Medulla oblongata (tissue), 1 donor: ENCODE data around the gene HEPACAM.

Experiments used
- DNase-seq: peaks from one replicate; pipeline ENCODE4 v3.0.0-alpha.2; 2015; ENCODE audit errors: extremely low spot score

The HEPACAM gene

DNA sequence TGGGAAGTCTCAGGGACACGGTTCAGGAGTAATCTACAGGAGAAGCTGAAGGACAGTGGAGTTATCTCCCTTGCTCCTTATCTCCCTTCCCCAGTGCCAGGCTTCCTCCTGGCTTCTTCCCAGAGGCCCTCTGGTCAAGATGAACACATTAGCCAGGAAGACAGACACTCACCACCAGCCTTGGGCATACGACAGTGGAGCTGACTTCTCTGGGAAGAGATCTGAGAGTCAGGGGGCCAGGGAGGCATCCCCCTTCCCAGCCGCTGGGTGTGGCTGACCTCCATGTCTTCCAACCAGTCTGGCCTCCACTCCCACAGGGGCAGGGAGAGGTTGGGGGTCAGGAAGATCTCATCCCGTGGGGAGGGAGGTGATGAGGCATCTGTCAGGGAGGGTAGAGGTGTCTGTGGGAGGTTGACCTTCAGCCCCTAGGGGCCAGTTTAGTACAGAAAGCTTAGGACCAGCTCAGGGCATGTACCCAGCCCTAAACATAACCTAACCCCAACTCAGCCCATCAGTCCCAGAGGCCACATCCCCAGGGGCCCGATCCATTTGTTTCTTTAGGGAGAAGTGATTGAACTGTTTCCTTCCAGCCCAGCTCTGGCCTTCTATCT is 50.9 kb downstream of the HEPACAM start:
- DNase-seq: no peak

DNA sequence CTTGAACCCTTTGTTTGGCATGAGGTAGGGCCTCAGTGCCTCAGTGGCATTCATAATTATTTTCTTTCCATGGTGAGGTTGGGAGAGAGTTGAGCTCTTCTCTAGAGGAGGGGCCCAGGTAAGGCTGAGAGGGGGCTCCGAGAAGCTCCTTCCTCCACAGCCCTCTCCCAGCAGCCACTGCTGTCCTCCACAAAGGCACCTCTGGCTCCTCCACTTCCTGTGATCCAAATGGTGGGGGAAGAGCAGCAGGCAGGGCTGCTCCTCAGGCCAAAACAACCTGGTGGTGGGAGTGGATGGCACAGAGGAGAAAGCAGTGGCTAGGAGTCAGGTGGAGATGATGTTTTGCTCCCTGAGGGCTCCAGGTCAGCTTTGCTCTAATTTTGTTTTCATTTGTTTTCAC is 51.5 kb downstream of the HEPACAM start:
- no peak for DNase-seq

GRCh38 chr11:124882339-124883071 is 53.3 kb downstream of the HEPACAM start:
- DNase-seq: no peak

- no peak for DNase-seq
Measured at GRCh38 chr11:124880958-124881357, 54.9 kb downstream of the HEPACAM start.

DNA sequence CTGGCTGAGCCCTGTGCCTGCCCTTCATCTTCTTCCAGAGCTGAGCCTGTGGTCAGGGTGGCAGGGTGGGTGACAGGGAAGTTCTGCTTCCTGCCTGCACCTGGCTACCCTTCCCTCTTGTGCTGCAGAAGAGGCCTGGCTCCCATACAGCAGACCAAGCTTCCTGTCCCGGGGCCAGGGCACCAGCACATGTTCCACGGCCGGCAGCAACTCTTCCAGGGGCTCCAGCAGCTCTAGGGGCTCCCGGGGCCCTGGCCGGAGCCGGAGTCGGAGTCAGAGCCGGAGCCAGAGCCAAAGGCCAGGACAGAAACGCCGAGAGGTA is 55.6 kb downstream of the HEPACAM start:
- no peak for DNase-seq

DNA sequence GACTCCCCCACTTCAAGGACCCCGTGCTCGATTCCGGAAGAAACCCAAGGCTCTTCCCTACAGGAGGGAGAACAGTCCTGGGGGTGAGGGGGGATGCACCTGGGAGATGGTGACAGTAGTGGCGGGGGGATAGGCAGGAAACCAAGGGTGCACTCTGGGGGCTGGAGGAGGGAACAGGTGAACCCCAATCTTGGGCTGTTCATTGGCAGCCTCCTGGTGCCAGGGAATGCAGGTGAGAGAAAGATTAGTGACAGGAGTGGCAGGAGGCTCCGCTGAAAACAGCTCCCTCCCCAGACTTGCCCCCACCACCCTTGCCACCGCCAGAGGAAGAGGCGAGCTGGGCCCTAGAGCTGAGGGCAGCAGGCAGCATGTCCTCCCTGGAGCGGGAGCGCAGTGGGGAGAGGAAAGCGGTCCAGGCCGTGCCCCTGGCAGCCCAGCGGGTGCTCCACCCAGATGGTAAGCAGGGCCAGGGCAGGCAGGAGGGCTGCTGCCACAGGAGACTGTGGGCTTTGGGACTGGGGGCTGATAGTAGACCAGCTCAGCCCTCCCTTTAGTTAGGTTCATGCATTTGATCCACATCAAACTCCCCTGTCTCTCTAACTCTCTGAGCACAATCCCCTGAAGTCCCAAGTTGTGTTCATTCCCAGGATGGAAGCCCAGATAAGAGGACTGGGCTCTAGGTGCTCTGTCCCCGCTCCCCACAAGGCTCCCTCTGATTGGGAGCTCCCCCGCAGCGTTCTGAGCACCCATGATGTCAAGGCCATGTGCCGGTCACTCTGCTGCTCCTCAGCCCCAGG is 56.2 kb downstream of the HEPACAM start:
- no peak for DNase-seq

GRCh38 chr11:124878759-124879492 is 56.9 kb downstream of the HEPACAM start:
- no peak for DNase-seq

GRCh38 chr11:124877910-124878758 is 57.7 kb downstream of the HEPACAM start:
- no peak for DNase-seq

DNA sequence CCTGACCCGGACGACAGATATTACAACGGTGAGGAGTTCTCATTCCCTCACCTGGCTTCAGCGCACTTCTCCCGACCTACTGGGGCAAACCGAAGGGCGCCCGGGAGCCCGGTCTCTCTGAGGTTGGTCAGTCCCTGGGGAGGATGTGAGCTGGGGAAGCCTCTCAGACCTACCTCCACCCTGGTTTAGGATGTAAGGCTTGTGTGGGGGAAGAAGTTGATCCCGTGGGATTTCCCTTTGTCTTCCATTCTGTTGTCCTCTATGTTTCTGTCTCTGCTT is 58.3 kb downstream of the HEPACAM start:
- no peak for DNase-seq

GRCh38 chr11:124876818-124877630 is 58.8 kb downstream of the HEPACAM start:
- no peak for DNase-seq

GRCh38 chr11:124875943-124876817 is 59.7 kb downstream of the HEPACAM start:
- DNase-seq: peak; percentile 92

GRCh38 chr11:124875401-124875800 is 60.4 kb downstream of the HEPACAM start:
- no peak for DNase-seq

GRCh38 chr11:124874571-124875255 is 61.1 kb downstream of the HEPACAM start:
- no peak for DNase-seq

GRCh38 chr11:124873951-124874350 is 61.9 kb downstream of the HEPACAM start:
- DNase-seq: no peak

- DNase-seq: no peak
Measured at GRCh38 chr11:124872741-124873140, 63.1 kb downstream of the HEPACAM start.

- no peak for DNase-seq
Measured at GRCh38 chr11:124872280-124872679, 63.6 kb downstream of the HEPACAM start.

- DNase-seq: no peak
Measured at GRCh38 chr11:124870430-124870829, 65.4 kb downstream of the HEPACAM start.

DNA sequence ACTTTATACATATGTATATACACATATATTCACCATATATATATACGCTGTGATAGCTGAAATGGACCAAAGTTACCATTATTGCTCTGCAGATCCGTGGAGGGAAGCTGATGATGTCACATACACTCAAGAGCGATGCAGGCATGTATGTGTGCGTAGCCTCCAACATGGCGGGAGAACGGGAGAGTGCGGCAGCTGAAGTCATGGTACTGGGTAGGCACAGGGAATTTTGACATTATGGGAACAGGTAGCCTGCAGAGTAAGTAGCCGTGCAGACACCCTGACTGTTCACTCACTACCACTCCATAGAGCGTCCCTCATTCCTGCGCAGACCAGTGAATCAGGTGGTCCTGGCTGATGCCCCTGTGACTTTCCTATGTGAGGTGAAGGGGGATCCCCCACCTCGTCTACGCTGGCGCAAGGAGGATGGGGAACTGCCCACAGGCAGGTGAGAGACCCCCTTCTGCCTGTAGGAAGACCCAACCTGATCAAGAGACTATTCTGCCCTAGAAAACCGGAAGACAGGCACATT is 65.9 kb downstream of the HEPACAM start:
- no peak for DNase-seq

- DNase-seq: no peak
Measured at GRCh38 chr11:124869331-124869730, 66.5 kb downstream of the HEPACAM start.
